HepG2 (cell line): ENCODE results near the gene SEMA5B. TPM values are rescaled to one million over a fixed set of nuclear protein-coding genes. Genes with fewer than 3 reads are reported as not detected.

Source experiments
- HMGXB4 ChIP-seq, 2 experiments: sonication (generic) in 1 of 2; formaldehyde crosslinking in 1 of 2; IDR thresholded peaks; 2 replicates each; pipeline versions ENCODE4 v1.4.0 to v1.6.1; 2018 to 2020; ENCODE audit warnings: missing genetic modification reagents in 2 of 2, borderline replicate concordance in 1 of 2, low read depth in 1 of 2, mild to moderate bottlenecking in 1 of 2, missing biosample characterization in 1 of 2
- LCORL ChIP-seq, 2 experiments: fragments of 450-650 bp in 1 of 2; sonication (generic) in 1 of 2; formaldehyde crosslinking in 1 of 2; IDR thresholded peaks; 2 replicates each; pipeline versions ENCODE4 v1.5.0 to v1.6.1; 2017 to 2020; ENCODE audit warnings: antibody characterized with exemption in 1 of 2, missing genetic modification reagents in 1 of 2
- MXD4 ChIP-seq: IDR thresholded peaks from 2 replicates; pipeline ENCODE4 v1.6.1; 2016; ENCODE audit warnings: mild to moderate bottlenecking, missing biosample characterization, missing genetic modification reagents
- MZF1 ChIP-seq: sonication (generic); formaldehyde crosslinking; IDR thresholded peaks from 2 replicates; pipeline ENCODE4 v1.8.1; 2023; ENCODE audit warnings: mild to moderate bottlenecking, missing genetic modification reagents, borderline replicate concordance
- PBX2 ChIP-seq: IDR thresholded peaks from 2 replicates; pipeline ENCODE4 v1.6.1; 2016; ENCODE audit warnings: control low read depth
- ZFAT ChIP-seq: sonication (generic); formaldehyde crosslinking; conservative IDR thresholded peaks from 2 replicates; pipeline ENCODE4 v1.8.1; 2023; ENCODE audit warnings: missing genetic modification reagents, inconsistent platforms
- ZNF20 ChIP-seq: sonication (generic); formaldehyde crosslinking; IDR thresholded peaks from 2 replicates; pipeline ENCODE4 v1.4.0; 2020; ENCODE audit warnings: mild to moderate bottlenecking, moderate library complexity, missing genetic modification reagents
- ZNF281 ChIP-seq: sonication (generic); formaldehyde crosslinking; IDR thresholded peaks from 2 replicates; pipeline ENCODE4 v1.4.0; 2020; ENCODE audit warnings: missing genetic modification reagents, borderline replicate concordance
- ZNF646 ChIP-seq: sonication (generic); formaldehyde crosslinking; IDR thresholded peaks from 2 replicates; pipeline ENCODE4 v1.9.0; 2021; ENCODE audit warnings: mild to moderate bottlenecking, missing genetic modification reagents
- ZUFSP ChIP-seq: sonication (generic); formaldehyde crosslinking; IDR thresholded peaks from 2 replicates; pipeline ENCODE4 v1.9.0; 2021; ENCODE audit warnings: missing genetic modification reagents, mild to moderate bottlenecking, borderline replicate concordance
- polyA plus RNA-seq, 8 experiments: library from polyadenylated mRNA; depleted of rRNA in 3 of 8; stranded (reverse) in 7 of 8; unstranded in 1 of 8; fragments of >200 nt; fragmentation: Illumina TruSeq in 4 of 8; extraction: Trizol in 4 of 8; gene quantifications; 2 replicates each; pipeline versions ENCODE4 v1.2.1 to v1.2.3, GENCODE V29; 2011 to 2016; ENCODE audit warnings: low read depth in 4 of 8, missing spikeins in 1 of 8, mixed read lengths in 1 of 8; ENCODE audit not compliant: insufficient read depth in 1 of 8
- total RNA-seq, 5 experiments: library from RNA; depleted of rRNA; stranded (reverse); fragments of >200 nt; fragmentation: Illumina TruSeq; extraction: Trizol; gene quantifications; 2 replicates each; pipeline ENCODE4 v1.2.3, GENCODE V29; 2016; ENCODE audit warnings: low read depth in 1 of 5

SEMA5B gene
- total and polyA plus RNA-seq, 2 of the 13 experiments (the other 11 are each of a cell fraction or from before 2014, with no cell fraction given), result not detected

GRCh38 chr3:123066896-123067688 lies 39.5 kb upstream of the SEMA5B start, which contains the start of gene PDIA5 (continued):
- TF ChIP-seq HMGXB4 (CRISPR knock-in tag; IDR thresholded peaks at IDR 0.05; ENCODE audit: borderline replicate concordance in 1 of 2, low read depth in 1 of 2) (peak; percentile 74 to 88; a peak in 3 of 4 replicates), ZNF646 (0 out of 2 replicates have a peak, but pooled peaks have one; percentile 13), MZF1 (CRISPR knock-in tag) (no peak), LCORL (IDR thresholded peaks at IDR 0.05) (no peak), LCORL (CRISPR knock-in tag; IDR thresholded peaks at IDR 0.05) (peak; percentile 79; the same call in 1 of the 2 replicates), ZFAT (CRISPR knock-in tag) (no peak), PBX2 (no peak), ZNF20 (CRISPR knock-in tag) (no peak), ZUFSP (CRISPR knock-in tag) (no peak), MXD4 (peak; percentile 93), ZNF281 (CRISPR knock-in tag) (no peak; the same call in 1 of the 2 replicates)
